ENCODE data around the gene BRS3. TPM values are rescaled to one million over a fixed set of nuclear protein-coding genes. Genes with fewer than 3 reads are reported as not detected.

BRS3 gene
- total and polyA plus RNA-seq, 4 donors = not detected

DNA sequence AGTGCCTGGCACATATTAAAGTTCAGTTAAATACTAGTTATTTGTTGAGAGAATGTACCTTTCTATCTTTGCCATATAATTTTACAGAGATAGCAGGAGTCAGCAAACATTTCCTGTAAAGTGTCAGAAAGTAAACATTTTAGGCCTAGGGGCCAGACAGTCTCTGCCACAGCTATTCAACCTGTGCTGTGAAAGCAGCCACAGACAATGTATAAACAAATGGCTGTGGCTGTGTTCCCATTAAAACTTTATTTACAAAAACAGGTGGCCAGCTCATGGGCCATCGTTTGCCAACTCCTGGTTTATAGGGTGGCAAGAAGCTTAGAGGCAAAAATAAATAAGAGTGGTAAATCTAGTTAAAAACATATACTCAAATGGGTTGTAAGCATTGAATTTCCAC is 34.0 kb upstream of the BRS3 start:
- Histone ChIP-seq H3K4me1 (ENCODE audit: control insufficient read depth in 1 of 2, insufficient read depth in 2 of 2, low read length in 2 of 2) (no peaks in the 10 kb centered on the region), H3K4me3 (ENCODE audit: low read length in 2 of 2) (no peak overlapping the region), H3K9me3 (ENCODE audit: control insufficient read depth, low read length) (no peaks in the 10 kb centered on the region), H3K36me3 (ENCODE audit: control insufficient read depth in 1 of 2, insufficient read depth in 2 of 2, low read length in 1 of 2) (no peaks in the 10 kb centered on the region), H3K27ac (ENCODE audit: low read depth in 1 of 2, low read length in 2 of 2) (no peak overlapping the region), H3K27me3 (ENCODE audit: control insufficient read depth in 1 of 2, insufficient read depth in 2 of 2, low read length in 1 of 2) (no peaks in the 10 kb centered on the region)
- DNase-seq (no peak), ATAC-seq (ENCODE audit: low FRiP score) (no peak)
- 16 to 43% methylated on average over 1 of the region's 1 CpG for WGBS, 2 donors
- intact Hi-C loops (cut with DNase I) = no loop called here

DNA sequence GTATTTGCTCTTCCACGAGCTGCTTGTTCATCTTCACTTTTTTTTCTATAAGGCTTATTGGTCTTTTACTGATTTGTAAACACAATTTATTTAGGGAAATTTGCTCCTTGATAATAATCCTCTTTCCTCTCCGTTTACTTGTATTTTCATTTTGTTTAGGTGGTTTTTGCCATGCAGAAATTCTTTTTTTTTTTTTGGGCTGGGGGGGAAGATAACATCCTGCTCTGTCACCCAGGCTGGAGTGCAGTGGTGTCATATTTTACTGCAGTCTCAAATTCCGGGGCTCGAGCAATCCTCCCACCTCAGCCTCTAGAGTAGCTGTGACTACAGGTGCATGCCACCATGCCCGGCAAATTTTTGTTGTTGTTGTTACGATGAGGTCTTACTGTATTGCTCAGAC is 31.6 kb upstream of the BRS3 start:
- no peak for ATAC-seq (ENCODE audit: low FRiP score)
- H3K4me3 ChIP-seq (ENCODE audit: low read length in 2 of 2) = no peak overlapping the region
- H3K36me3 ChIP-seq (ENCODE audit: control insufficient read depth in 1 of 2, insufficient read depth in 2 of 2, low read length in 1 of 2) = no peaks in the 10 kb centered on the region
- intact Hi-C loops (cut with DNase I) = no loop called here
- no peak for DNase-seq
- no peak overlapping the region for H3K27ac ChIP-seq (ENCODE audit: low read depth in 1 of 2, low read length in 2 of 2)
- no peaks in the 10 kb centered on the region for H3K4me1 ChIP-seq (ENCODE audit: control insufficient read depth in 1 of 2, insufficient read depth in 2 of 2, low read length in 2 of 2)
- no peaks in the 10 kb centered on the region for H3K9me3 ChIP-seq (ENCODE audit: control insufficient read depth, low read length)
- no peaks in the 10 kb centered on the region for H3K27me3 ChIP-seq (ENCODE audit: control insufficient read depth in 1 of 2, insufficient read depth in 2 of 2, low read length in 1 of 2)
- 63 to 73% methylated on average over 6 of the region's 6 CpGs for WGBS, 2 donors

DNA sequence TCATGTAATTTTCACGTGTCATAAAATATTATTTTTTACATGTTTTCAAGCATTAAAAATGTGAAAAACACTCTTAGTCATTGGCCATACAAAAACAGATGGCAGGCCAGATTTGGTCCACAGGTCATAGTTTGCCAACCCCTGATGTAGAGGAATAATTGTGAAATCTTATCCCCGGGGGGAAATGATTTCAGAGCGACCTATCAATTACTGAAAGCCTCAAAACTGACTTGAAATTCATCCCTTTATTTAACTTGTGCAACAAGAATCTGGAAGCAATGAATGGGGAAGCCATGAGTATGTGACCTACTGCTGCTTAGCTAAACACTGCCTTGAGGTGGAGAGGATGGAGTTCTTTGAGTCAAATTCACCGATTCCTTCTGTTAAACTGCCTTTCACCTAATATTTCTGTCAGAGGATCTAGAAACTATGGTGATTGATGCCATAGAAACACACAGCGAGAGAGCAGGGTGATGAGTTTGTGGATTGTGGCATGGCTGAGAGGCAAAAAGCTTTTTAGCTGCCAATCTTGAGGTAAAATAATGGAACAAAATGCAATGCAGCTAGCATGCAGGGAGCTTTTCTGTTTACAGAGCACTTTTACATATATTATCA is 30.3 kb upstream of the BRS3 start:
- Histone ChIP-seq H3K4me1 (ENCODE audit: control insufficient read depth in 1 of 2, insufficient read depth in 2 of 2, low read length in 2 of 2) (no peaks in the 10 kb centered on the region), H3K27ac (ENCODE audit: low read depth in 1 of 2, low read length in 2 of 2) (no peak overlapping the region), H3K4me3 (ENCODE audit: low read length in 2 of 2) (no peak overlapping the region), H3K9me3 (ENCODE audit: control insufficient read depth, low read length) (no peaks in the 10 kb centered on the region), H3K36me3 (ENCODE audit: control insufficient read depth in 1 of 2, insufficient read depth in 2 of 2, low read length in 1 of 2) (no peaks in the 10 kb centered on the region), H3K27me3 (ENCODE audit: control insufficient read depth in 1 of 2, insufficient read depth in 2 of 2, low read length in 1 of 2) (no peaks in the 10 kb centered on the region)
- 32 to 53% methylated on average over 5 of the region's 5 CpGs for WGBS, 2 donors
- intact Hi-C loops (cut with DNase I) = no loop called here
- DNase-seq = no peak
- no peak for ATAC-seq (ENCODE audit: low FRiP score)

DNA sequence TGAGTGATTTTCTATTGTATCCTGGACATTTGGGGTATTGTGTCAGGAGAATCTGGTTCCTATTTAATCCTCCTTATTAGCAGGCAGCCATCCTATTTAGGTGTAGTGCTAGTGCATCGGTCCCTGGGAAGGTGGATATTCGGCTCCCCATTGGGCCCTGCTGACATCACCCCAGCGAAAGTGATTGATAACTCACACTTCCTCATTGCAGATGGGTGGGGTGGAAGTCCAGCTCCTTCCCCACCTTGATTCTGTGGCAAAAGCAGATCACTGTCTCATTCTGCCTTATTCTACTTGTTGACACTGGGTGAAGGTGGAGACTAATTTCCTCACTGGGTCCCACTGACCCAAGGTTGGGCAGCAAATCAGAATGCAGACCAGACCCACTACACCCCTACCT is 23.2 kb upstream of the BRS3 start:
- Histone ChIP-seq H3K27me3 (ENCODE audit: control insufficient read depth in 1 of 2, insufficient read depth in 2 of 2, low read length in 1 of 2) (no peaks in the 10 kb centered on the region), H3K4me3 (ENCODE audit: low read length in 2 of 2) (no peak overlapping the region)
- intact Hi-C loops (cut with DNase I) = no loop called here

DNA sequence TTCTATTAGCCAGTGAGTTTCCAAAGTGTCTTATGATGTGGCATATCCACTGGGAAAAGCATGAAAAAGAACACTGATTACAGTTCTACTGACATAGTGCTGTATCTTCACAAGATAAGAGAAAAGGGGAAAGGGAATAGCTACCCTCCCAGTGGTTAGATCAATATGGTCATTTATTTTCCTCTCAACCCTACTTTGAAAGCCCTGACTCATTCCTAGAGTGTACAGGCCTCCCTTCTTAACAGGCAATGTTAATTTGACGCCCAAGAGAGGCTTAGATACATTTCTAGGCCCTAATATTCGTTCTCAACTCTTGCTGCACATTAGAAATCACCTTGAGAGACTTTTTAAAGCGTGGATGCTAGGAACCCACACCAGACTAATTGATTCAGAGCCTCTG is 20.4 kb upstream of the BRS3 start:
- Histone ChIP-seq H3K27me3 (ENCODE audit: control insufficient read depth in 1 of 2, insufficient read depth in 2 of 2, low read length in 1 of 2) (no peaks in the 10 kb centered on the region), H3K27ac (ENCODE audit: low read depth in 1 of 2, low read length in 2 of 2) (no peak overlapping the region), H3K4me3 (ENCODE audit: low read length in 2 of 2) (no peak overlapping the region), H3K9me3 (ENCODE audit: control insufficient read depth, low read length) (no peaks in the 10 kb centered on the region), H3K36me3 (ENCODE audit: control insufficient read depth in 1 of 2, insufficient read depth in 2 of 2, low read length in 1 of 2) (no peaks in the 10 kb centered on the region), H3K4me1 (ENCODE audit: control insufficient read depth in 1 of 2, insufficient read depth in 2 of 2, low read length in 2 of 2) (no peaks in the 10 kb centered on the region)
- 45 to 85% methylated on average over 3 of the region's 3 CpGs for WGBS, 2 donors
- ATAC-seq (ENCODE audit: low FRiP score) (no peak), DNase-seq (no peak)
- intact Hi-C loops (cut with DNase I) = no loop called here

More for the DNA sequence above, 23.2 kb upstream of the BRS3 start:
- Histone ChIP-seq H3K9me3 (ENCODE audit: control insufficient read depth, low read length) (no peaks in the 10 kb centered on the region), H3K4me1 (ENCODE audit: control insufficient read depth in 1 of 2, insufficient read depth in 2 of 2, low read length in 2 of 2) (no peaks in the 10 kb centered on the region), H3K27ac (ENCODE audit: low read depth in 1 of 2, low read length in 2 of 2) (no peak overlapping the region), H3K36me3 (ENCODE audit: control insufficient read depth in 1 of 2, insufficient read depth in 2 of 2, low read length in 1 of 2) (no peaks in the 10 kb centered on the region)
- 62 to 75% methylated on average over 3 of the region's 3 CpGs for WGBS, 2 donors
- no peak for ATAC-seq (ENCODE audit: low FRiP score)
- no peak for DNase-seq

DNA sequence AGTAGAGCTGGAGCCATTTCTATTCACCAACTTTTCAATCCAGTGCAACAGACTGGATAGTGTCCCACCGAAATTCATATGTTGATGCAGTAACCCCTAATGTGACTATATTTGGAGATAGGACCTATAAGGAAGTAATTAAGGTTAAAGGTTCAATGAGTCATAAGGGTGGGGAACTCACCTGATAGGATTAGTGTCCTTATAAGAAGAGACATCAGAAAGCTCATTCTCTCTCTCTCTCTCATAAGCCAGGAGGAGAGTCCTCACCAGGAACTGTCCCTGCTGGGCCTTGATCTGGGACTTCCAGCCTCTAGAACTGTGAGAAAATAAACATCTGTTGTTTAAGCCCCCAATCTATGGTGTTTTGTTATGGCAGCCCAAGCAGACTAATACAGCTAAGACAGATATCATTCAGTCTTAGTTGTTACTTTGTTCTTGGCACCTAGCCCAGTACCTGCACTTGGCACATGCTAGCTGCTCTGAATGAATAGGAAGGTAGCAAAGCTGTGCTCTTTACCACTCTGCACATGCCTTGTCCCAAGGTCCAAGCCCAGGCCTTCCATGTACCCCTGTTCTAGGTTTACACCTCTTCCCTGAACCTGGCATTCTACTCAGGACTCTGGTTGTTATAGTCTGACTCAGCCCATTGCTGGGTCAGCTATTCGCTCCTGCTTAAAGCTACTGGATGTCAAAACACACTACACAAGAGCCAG is 19.2 kb upstream of the BRS3 start:
- H3K36me3 ChIP-seq (ENCODE audit: control insufficient read depth in 1 of 2, insufficient read depth in 2 of 2, low read length in 1 of 2) = no peaks in the 10 kb centered on the region
- H3K27me3 ChIP-seq (ENCODE audit: control insufficient read depth in 1 of 2, insufficient read depth in 2 of 2, low read length in 1 of 2) = no peaks in the 10 kb centered on the region
- H3K4me1 ChIP-seq (ENCODE audit: control insufficient read depth in 1 of 2, insufficient read depth in 2 of 2, low read length in 2 of 2) = no peaks in the 10 kb centered on the region
- 67 to 94% methylated on average over 2 of the region's 2 CpGs for WGBS, 2 donors
- H3K27ac ChIP-seq (ENCODE audit: low read depth in 1 of 2, low read length in 2 of 2) = no peak overlapping the region
- intact Hi-C loops (cut with DNase I) = no loop called here
- ATAC-seq (ENCODE audit: low FRiP score) (no peak), DNase-seq (no peak)
- no peak overlapping the region for H3K4me3 ChIP-seq (ENCODE audit: low read length in 2 of 2)
- H3K9me3 ChIP-seq (ENCODE audit: control insufficient read depth, low read length) = no peaks in the 10 kb centered on the region

DNA sequence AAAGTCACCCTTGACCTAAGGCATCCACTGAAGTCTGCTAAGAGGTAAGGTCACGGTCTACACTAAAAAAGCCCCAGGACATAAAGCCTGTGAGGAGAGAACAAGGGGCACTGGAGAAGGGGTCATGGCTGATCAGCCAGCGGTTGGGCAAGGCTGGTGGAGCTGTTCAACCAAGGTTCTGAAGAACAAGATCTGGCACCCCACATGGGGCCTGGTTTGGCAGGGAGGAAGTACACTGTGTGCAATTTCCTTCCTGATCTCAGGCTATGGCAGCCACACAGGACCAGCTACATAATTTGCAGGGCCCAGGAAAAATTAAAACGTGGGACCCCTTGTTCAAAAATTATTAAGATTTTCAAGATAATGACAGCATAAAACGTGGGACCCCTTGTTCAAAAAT is 14.1 kb upstream of the BRS3 start:
- WGBS, 2 donors = 65 to 88% methylated on average over 4 of the region's 4 CpGs

DNA sequence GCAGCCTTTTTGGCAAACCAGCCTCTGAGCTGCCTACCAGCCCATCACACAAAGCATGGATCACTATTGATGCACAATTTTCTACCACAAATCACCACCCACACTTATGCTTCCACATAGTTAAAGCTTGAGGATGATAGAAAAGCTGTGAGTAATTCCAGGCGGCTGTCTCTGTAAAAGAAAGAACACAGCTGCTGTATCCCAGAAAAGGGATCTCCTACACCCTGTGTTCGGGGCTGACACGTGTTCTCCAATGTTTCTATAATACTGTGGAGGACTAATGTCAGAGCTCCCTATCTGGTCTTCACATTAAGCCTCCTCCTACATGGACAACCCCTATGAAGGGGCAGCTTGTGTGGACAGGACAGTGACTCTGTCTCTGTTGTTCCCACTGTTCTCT is 12.5 kb upstream of the BRS3 start:
- H3K27me3 ChIP-seq (ENCODE audit: control insufficient read depth in 1 of 2, insufficient read depth in 2 of 2, low read length in 1 of 2) = no peaks in the 10 kb centered on the region
- peaks cover 0 to 1% of the 10 kb centered on the region in 2 donors for H3K4me1 ChIP-seq (ENCODE audit: control insufficient read depth in 1 of 2, insufficient read depth in 2 of 2, low read length in 2 of 2)
- no peak for ATAC-seq (ENCODE audit: low FRiP score)
- H3K9me3 ChIP-seq (ENCODE audit: control insufficient read depth, low read length) = no peaks in the 10 kb centered on the region
- no peak overlapping the region for H3K27ac ChIP-seq (ENCODE audit: low read depth in 1 of 2, low read length in 2 of 2)
- no peak overlapping the region for H3K4me3 ChIP-seq (ENCODE audit: low read length in 2 of 2)
- DNase-seq = no peak
- 48 to 77% methylated on average over 3 of the region's 3 CpGs for WGBS, 2 donors
- intact Hi-C loops (cut with DNase I) = no loop called here
- no peaks in the 10 kb centered on the region for H3K36me3 ChIP-seq (ENCODE audit: control insufficient read depth in 1 of 2, insufficient read depth in 2 of 2, low read length in 1 of 2)

More for the DNA sequence above, 14.1 kb upstream of the BRS3 start:
- Histone ChIP-seq H3K36me3 (ENCODE audit: control insufficient read depth in 1 of 2, insufficient read depth in 2 of 2, low read length in 1 of 2) (no peaks in the 10 kb centered on the region), H3K27ac (ENCODE audit: low read depth in 1 of 2, low read length in 2 of 2) (no peak overlapping the region), H3K27me3 (ENCODE audit: control insufficient read depth in 1 of 2, insufficient read depth in 2 of 2, low read length in 1 of 2) (no peaks in the 10 kb centered on the region), H3K4me3 (ENCODE audit: low read length in 2 of 2) (no peak overlapping the region), H3K4me1 (ENCODE audit: control insufficient read depth in 1 of 2, insufficient read depth in 2 of 2, low read length in 2 of 2) (no peaks in the 10 kb centered on the region), H3K9me3 (ENCODE audit: control insufficient read depth, low read length) (no peaks in the 10 kb centered on the region)
- DNase-seq = no peak
- intact Hi-C loops (cut with DNase I) = no loop called here
- ATAC-seq (ENCODE audit: low FRiP score) = no peak

DNA sequence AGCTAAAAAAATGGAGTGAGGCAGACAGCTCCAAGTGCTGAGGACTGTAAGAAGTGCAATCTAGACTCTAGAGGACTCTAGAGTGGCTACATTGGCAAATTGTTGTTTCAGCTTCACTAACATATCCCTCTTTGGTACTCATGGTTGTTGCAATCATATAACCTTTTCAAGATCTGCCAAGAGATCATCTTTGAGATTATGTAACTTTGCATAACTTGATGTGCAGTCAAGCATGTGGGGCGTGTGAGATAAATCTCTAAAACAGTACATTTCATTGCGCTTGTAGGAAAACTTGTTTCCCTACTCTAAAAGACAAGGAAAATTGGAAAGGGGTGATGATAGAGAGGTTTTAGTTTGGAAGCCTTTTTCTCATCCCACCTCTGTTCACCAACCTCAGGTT is 11.2 kb upstream of the BRS3 start:
- Histone ChIP-seq H3K27ac (ENCODE audit: low read depth in 1 of 2, low read length in 2 of 2) (no peak overlapping the region), H3K27me3 (ENCODE audit: control insufficient read depth in 1 of 2, insufficient read depth in 2 of 2, low read length in 1 of 2) (no peaks in the 10 kb centered on the region), H3K9me3 (ENCODE audit: control insufficient read depth, low read length) (no peaks in the 10 kb centered on the region), H3K4me3 (ENCODE audit: low read length in 2 of 2) (no peak overlapping the region), H3K4me1 (ENCODE audit: control insufficient read depth in 1 of 2, insufficient read depth in 2 of 2, low read length in 2 of 2) (peaks cover 0 to 3% of the 10 kb centered on the region in 2 donors), H3K36me3 (ENCODE audit: control insufficient read depth in 1 of 2, insufficient read depth in 2 of 2, low read length in 1 of 2) (no peaks in the 10 kb centered on the region)
- ATAC-seq (ENCODE audit: low FRiP score) (no peak), DNase-seq (no peak)
- intact Hi-C loops (cut with DNase I) = no loop called here
- 81 to 93% methylated on average over 2 of the region's 2 CpGs for WGBS, 2 donors
